GM19468 (cell line): ENCODE measurements around the gene FGD5.

Experiments used
- ATAC-seq: cut with Tn5 transposase; IDR thresholded peaks from one replicate; pipeline ENCODE4 v1.9.1; 2021; ENCODE audit warnings: mild to moderate bottlenecking, moderate library complexity, moderate number of reproducible peaks; ENCODE audit not compliant: unreplicated experiment; ENCODE audit errors: extremely low read depth

The FGD5 gene, protein sequence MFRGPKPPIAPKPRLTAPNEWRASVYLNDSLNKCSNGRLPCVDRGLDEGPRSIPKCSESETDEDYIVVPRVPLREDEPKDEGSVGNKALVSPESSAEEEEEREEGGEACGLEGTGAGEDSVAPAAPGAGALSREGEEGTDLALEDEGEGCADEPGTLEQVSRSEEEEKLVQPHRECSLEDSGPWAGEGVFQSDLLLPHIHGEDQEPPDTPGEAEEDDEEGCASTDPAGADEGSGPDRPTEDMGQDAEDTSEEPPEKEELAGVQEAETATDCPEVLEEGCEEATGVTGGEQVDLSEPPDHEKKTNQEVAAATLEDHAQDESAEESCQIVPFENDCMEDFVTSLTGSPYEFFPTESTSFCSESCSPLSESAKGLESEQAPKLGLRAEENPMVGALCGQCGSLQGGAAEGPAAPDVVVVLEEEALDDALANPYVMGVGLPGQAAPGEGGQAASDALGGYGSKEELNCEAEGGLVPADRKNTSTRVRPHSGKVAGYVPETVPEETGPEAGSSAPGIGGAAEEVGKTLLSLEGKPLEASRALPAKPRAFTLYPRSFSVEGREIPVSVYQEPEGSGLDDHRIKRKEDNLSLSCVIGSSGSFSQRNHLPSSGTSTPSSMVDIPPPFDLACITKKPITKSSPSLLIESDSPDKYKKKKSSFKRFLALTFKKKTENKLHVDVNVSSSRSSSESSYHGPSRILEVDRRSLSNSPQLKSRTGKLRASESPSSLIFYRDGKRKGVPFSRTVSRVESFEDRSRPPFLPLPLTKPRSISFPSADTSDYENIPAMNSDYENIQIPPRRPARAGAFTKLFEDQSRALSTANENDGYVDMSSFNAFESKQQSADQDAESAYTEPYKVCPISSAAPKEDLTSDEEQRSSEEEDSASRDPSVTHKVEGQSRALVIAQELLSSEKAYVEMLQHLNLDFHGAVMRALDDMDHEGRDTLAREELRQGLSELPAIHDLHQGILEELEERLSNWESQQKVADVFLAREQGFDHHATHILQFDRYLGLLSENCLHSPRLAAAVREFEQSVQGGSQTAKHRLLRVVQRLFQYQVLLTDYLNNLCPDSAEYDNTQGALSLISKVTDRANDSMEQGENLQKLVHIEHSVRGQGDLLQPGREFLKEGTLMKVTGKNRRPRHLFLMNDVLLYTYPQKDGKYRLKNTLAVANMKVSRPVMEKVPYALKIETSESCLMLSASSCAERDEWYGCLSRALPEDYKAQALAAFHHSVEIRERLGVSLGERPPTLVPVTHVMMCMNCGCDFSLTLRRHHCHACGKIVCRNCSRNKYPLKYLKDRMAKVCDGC (N-terminal part only)

GRCh38 chr3:14818804-14819500 is at the start of gene FGD5:
Gene FGD5, plus strand, starts transcription at chr3:14818962. Its CDS starts 110 bp downstream, at chr3:14819072.
- no peak for ATAC-seq

DNA sequence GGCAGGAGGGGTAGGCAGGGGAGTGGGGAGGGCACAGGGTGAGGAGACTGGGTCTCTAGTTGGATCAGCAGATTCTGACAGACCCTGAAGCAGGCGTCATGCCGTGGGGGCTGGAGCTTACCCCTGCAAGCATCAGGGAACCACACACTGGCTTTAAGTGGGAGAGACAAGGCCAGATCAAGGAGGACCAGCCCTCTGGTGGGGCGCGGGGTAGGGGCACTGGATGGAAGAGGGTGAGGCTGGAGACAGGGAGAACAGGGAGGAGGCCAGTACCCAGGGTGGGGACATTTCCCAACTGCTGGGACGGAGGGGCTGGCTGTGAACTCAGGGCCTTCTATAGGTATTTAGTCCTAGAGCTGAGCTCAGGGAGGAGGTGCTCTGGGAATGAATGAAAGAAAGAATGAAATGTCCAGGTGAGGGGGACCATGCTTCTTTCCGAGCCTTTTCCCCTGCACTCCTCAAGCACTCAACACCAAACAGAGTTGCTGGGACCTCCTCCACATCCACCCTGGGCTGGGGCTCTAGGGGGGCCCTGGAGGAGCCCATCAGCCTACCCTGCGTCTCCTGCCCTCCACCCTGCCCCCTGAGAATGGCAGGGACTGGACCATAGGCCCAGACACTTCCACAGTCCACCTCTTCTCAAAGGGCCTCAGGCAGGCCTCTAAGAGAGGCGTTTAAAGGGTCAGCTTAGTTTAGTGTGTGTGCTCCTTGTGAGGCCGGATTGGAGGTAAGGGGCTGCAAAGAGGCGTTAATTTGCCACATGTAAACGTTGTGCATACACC is 49.0 kb upstream of the FGD5 start:
- ATAC-seq, result no peak

DNA sequence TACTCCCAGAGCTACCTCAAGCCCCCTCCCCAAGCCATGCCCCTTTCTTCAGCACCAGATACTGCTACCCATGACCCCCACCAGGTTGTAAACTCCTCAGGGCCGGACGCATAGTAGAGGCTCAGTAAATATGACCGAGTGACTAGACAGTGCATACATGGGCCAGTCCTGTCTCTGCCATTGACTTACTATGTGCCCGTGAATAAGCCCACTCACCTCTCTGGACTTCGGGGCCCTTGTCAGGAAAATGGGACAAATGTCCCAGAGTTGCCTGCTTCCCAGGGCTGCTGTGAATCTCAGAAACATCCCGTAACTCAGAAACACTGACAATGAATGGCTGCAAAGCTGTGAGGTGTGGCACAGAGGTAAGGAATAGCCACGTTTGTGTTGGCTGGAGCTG is 48.2 kb upstream of the FGD5 start:
- no peak for ATAC-seq

DNA sequence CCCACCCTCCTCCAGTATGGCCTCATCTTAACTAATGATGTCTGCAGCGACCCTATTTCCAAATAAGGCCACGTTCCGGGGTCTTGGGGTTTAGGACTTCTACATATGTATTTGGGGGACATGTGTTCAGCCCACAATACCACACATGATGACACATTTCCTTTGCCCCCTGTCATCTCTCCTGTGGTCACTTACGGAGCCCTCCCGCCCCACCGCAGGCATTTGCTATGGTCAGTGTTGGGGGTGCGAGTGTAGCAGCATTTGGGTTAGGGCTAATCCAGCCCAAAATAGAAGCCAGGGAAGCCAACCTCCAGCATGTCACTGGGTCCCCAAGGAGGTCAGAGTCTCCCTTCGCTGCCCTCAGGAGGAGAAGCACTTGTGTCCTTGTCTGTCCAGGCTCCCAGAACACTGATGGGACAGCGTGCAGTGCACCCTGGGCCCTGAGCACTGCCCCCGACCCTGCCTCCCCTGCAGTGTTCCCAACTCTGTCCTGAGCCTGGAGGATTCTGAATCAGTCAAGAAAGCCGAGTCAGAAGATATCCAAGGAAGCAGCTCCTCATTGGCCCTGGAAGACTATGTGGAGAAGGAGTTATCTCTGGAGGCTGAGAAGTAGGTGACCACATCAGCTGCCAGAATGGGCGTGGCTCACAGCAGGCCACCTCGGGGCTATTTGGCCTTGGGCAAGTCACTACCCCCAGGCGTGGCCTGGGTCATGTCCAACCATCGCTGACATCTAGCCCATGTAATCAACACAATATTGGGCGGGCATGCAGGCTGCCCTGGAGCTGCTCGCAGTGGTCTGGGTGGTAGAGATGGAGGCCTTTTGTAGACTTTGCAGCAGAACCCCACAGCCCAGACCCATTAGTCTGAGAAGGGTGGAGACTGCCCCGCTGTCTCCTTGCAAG is 46.9 kb upstream of the FGD5 start:
- no peak for ATAC-seq

DNA sequence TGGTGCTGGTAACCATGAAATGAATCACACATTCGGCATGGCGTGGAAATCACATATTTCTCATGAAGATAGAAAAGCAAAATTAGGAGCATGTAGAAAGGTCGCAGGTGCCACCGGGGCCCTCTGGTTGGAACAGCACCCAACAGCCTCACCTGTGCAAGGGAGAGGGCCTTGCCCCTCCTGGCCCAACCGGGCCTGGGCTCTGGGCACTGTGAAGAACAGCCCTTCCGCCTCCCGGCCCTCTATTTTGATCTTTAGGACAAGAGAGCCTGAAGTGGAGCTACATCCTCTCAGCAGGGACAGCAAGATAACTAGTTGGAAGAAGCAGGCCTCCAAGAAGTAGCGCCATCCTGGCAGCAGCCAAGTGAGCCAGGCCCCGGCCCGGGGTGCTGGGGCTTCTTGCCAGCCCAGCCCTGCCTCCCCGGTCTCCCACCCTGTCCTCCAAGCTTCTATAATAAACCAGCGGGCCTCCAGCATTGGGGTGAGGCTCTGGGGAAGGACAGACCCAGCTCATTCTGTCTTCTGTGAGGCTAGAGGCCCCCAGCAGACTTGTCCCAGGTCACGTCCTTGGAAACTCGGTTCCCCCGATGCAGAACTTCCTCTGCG is 46.1 kb upstream of the FGD5 start:
- no peak for ATAC-seq

GRCh38 chr3:14773281-14773680 is 45.5 kb upstream of the FGD5 start:
- ATAC-seq, result no peak

DNA sequence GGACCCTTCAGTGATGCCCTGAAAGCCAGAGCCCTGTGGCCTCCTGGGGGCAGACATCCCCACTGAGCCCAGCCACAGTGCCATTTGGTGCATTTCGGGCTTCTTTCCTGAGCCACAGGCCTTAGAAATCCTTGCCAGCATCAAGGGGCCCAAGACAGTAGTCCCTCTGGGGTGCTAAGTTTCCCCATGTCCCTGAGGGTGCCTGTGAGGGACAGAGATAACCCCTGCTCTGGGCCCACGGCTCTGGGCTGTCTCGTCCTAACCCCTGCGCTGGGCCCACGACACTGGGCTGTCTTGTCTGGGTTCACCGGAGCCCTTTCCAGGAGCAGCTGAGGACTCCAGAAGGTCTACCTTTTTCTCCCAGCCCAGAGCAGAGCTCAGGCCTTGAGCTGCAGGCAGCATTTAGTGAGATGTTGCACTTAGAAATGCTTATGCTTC is 45.1 kb upstream of the FGD5 start:
- ATAC-seq, result no peak

DNA sequence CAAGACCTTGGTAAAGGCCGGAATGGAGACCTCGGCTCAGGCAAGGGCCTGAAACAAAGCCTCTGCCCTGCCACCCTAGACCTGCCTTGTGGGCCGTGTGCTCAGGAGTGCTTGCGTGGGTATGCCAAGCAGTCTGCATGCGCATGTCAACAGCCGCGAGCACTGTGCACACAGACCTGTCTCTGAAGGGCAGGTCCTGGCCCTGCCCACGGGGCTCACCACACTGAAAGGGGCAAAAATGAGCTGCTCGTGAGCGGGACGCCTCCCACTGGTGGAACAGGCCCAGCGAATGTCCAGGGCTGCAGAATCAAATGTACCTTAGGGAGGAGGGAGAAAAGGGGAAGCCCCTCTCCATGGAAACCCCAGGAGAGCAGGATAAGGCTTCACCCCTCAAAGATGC is 44.3 kb upstream of the FGD5 start:
- ATAC-seq, result no peak

DNA sequence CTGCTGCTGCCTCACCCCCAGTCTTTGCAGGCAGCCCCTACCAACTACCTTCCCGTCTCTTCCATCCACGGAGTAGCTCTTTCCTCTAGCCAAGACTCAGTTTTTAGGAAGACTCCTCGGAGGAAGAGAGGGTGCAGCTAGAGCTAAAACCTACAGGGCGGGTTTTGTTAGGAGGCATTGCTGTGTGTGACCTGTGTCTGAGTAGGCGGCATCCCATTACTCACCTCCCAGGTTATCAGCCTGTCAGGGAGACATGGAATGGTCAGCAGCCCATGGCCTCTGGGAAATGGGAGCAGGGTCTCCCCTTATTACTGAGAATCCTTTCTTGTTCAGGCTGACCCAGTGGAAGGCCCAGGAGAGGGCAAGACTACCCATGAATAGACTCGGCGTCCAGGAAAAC is 43.8 kb upstream of the FGD5 start:
- ATAC-seq, result no peak

DNA sequence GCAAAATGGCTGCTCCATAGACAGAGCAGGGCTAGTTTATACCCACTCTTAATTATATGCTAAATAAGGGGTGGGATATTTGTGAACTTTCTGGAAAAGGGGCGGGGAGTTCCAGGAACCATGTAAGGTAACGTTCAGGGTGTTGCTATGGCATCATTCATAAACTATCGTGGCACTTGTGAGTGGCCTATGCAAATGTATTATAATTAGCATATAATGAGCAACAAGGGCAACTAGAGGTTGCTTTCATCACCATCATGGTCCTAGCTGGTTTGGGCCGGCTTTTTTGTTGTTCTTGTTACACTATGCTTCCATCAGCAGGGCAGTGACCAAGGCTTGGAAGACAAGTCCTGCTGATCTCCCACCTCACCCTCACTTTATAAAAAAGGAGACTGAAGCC is 43.2 kb upstream of the FGD5 start:
- ATAC-seq, result no peak

DNA sequence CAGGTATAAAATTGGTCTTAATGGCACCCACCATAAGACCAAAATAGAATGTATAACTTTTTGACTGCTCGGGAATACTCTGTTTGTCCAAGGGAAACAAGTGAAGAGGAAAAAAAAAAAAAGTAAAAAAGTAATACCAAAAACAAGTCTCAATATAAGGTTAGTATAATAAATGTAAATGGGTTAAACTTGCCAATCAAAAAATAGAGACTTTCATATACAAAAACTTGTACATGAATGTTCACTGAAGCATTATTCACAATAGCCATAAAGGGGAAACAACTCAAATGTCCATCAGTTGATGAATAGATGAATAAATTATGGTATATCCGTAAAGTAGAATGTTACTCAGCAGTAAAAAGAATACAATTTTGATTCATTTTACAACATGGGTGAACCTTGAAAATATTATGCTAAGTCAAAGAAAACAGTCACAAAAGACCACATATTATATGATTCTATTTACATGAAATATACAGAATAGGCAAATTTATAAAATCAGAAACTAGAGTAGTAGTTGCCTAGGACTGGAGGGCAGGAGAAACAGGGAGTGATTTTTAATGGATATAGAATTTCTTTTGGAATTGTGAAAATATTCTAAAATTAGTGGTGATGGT is 39.6 kb upstream of the FGD5 start:
- no peak for ATAC-seq

- peak; percentile 32 for ATAC-seq
Observed at GRCh38 chr3:14780927-14781507, 37.7 kb upstream of the FGD5 start.

DNA sequence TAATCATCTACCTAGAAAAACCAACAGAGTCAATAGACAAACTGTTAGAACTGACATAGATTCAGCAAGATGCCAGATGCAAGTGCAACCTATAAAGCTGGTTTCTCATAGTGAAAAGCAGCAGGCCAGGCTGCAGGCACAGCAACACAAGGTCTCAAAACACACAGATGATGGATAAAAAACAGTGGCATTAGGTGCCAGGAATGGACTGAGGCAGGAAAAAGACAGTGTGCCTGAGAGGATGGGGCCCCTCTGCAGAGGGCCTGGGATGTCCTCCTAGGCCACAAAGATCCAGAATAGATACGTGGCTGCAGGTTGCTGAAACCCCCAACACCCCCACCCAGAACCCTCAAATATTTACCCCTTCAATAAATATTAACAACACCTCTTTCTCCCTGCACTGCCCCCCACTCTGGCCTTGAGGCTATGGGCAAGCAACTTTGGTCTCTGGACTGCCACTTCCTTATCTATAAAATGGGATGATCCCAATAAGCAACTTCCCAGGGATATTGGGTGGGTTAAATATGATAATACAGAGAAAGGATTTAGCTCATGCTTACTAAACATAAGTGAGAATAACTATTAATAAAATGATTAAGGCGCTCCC is 35.2 kb upstream of the FGD5 start:
- ATAC-seq, result no peak

- ATAC-seq, result no peak
Observed at GRCh38 chr3:14784087-14784681, 34.6 kb upstream of the FGD5 start.

- ATAC-seq, result no peak
Observed at GRCh38 chr3:14785207-14786155, 33.3 kb upstream of the FGD5 start.
